Prostate gland (tissue), 2 donors: ENCODE measurements around the gene TMSB4X.

Source experiments
- POLR2A ChIP-seq: fragments of 450-650 bp; IDR thresholded peaks from one replicate; pipeline ENCODE4 v1.6.1; 2016; ENCODE audit warnings: antibody characterized with exemption, mild to moderate bottlenecking
- POLR2AphosphoS5 ChIP-seq: sonication (generic); formaldehyde crosslinking; IDR thresholded peaks from one replicate; pipeline ENCODE4 v1.6.1; 2017; ENCODE audit warnings: antibody characterized with exemption
- TF ChIP-seq, protein P1 (sequence below), 4 experiments: fragments of 200-600 bp in 2 of 4; fragments of 450-650 bp in 2 of 4; sonication (generic) in 2 of 4; IDR thresholded peaks; 1 replicate in 3 of 4; 2 replicates in 1 of 4; pipeline ENCODE4 v1.5.1; 2016 to 2019; ENCODE audit warnings: antibody characterized with exemption in 4 of 4, mild to moderate bottlenecking in 2 of 4, moderate library complexity in 2 of 4

DNA sequence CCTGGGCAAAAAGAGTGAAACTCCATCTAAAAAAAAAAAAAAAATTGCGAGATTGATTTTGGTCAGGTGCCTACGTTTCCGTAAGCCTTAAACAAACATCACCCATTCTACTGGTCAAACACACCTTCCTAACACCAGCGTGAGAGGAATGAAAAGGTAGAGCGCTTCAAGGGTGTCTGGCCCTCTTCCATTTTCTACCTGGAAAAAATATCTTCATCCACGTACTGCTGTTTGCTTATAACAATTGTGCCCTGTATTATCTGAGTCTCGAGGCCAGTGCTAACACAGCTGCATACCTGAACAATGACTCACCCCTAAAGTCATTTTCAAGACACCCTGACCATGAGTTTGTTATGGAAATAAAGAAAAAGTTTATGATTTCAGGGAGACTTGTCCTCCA is 13.9 kb downstream of the TMSB4X start:
- peak; percentile 78 for TF ChIP-seq POLR2AphosphoS5
- TF ChIP-seq, protein P1, sequence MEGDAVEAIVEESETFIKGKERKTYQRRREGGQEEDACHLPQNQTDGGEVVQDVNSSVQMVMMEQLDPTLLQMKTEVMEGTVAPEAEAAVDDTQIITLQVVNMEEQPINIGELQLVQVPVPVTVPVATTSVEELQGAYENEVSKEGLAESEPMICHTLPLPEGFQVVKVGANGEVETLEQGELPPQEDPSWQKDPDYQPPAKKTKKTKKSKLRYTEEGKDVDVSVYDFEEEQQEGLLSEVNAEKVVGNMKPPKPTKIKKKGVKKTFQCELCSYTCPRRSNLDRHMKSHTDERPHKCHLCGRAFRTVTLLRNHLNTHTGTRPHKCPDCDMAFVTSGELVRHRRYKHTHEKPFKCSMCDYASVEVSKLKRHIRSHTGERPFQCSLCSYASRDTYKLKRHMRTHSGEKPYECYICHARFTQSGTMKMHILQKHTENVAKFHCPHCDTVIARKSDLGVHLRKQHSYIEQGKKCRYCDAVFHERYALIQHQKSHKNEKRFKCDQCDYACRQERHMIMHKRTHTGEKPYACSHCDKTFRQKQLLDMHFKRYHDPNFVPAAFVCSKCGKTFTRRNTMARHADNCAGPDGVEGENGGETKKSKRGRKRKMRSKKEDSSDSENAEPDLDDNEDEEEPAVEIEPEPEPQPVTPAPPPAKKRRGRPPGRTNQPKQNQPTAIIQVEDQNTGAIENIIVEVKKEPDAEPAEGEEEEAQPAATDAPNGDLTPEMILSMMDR (IDR thresholded peaks at IDR 0.05), result no peak
- no peak for TF ChIP-seq POLR2A
